ELR (cell line): Measurements from ENCODE around the gene KRTAP4-11.
"Not testable (repeated sequence)": the region's sequence is repeated elsewhere in the genome, so short reads cannot be mapped to it uniquely, and the experiment has no call there.

Experiments used
- DNase-seq: peaks from one replicate; pipeline ENCODE4 v3.0.0-alpha.2; 2015; ENCODE audit warnings: low read depth

Gene KRTAP4-11

DNA sequence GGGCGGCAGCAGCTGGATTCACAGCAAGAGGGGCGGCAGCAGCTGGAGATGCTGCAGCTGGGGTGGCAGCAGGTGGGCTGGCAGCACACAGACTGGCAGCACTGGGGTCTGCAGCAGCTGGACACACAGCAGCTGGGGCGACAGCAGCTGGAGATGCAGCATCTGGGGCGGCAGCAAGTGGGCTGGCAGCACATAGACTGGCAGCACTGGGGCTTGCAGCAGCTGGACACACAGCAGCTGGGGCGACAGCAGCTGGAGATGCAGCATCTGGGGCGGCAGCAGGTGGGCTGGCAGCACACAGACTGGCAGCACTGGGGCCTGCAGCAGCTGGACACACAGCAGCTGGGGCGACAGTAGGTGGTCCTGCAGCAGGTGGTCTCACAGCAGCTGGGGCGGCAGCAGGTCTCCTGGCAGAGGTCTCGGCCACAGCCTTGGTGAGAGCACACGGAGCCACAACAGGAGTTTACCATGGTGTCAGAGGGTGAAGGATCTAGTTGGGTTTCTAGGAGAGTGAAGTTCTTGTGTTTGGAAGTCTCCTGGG is at the start of gene KRTAP4-11:
Gene KRTAP4-11, minus strand, starts transcription at position 528 of the 541 bp plus-strand sequence. Its CDS starts 58 bp downstream, at position 470.
- not testable (repeated sequence) for DNase-seq

DNA sequence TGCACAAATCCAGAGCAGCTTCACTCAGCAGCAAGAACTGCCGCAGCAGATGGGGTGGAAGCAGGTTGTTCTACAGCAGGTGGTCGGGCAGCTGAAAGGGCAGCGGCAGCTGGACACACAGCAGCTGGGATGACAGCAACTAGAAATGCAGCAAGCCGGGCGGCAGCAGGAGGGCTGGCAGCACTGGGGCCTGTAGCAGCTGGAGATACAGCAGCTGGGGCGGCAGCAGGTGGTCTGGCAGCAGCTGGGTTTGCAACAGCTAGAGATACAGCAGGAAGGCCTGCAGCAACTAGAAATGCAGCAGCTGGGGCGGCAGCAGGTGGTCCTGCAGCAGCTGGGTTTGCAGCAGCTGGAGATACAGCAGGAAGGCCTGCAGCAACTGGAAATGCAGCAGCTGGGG is 49.4 kb upstream of the KRTAP4-11 start:
- DNase-seq, result no peak

DNA sequence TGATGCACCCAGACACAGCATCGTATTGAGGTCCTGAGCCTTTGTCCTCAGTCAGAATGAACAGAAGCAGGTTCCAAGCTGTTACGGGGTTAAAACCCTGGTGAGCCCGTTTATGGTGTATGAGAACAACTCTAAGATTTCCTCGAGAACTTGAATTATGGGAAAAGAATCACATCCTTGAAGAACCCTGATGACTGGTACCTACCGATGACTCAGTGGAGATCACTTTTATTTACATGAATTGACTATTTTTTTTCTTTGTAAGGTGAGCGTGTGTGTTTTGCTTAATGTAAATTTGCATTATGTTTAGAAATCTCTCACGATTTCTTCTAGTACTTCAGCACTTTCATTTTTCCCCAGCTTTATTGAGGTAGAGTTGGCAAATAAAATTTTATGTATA is 45.7 kb upstream of the KRTAP4-11 start:
- peak; percentile 82 for DNase-seq

GRCh38 chr17:41160648-41161047 is 42.5 kb upstream of the KRTAP4-11 start, which contains the start of gene KRTAP4-4:
KRTAP4-4 (minus strand) TSS chr17:41160748; CDS start chr17:41160691, 57 bp downstream.
- DNase-seq, result no peak

GRCh38 chr17:41160190-41160589 is 42.0 kb upstream of the KRTAP4-11 start:
- not testable (repeated sequence) for DNase-seq

- DNase-seq, result no peak
Observed at GRCh38 chr17:41153856-41154255, 35.7 kb upstream of the KRTAP4-11 start.

- DNase-seq, result no peak
Observed at GRCh38 chr17:41151525-41151924, 33.4 kb upstream of the KRTAP4-11 start.

GRCh38 chr17:41150026-41150425 is 31.9 kb upstream of the KRTAP4-11 start:
- DNase-seq, result no peak

DNA sequence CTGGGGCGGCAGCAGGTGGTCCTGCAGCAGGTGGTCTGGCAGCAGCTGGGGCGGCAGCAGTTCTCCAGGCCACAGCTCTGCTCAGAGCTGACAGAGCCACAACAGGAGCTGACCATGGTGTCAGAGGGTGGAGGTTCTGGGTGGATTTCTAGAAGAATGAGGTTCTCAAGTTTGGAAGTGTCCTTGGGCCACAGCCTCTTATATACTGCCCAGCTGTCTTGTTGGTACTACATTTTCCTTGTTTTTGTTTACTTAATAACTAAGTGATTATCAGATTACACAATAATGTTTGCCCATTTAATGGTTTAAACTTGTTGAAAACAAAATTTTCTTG is 31.4 kb upstream of the KRTAP4-11 start, which contains the start of gene KRTAP4-5:
Gene KRTAP4-5, minus strand, starts transcription at position 174 of the 334 bp plus-strand sequence. Its CDS starts 58 bp downstream, at position 116.
- no peak for DNase-seq

DNA sequence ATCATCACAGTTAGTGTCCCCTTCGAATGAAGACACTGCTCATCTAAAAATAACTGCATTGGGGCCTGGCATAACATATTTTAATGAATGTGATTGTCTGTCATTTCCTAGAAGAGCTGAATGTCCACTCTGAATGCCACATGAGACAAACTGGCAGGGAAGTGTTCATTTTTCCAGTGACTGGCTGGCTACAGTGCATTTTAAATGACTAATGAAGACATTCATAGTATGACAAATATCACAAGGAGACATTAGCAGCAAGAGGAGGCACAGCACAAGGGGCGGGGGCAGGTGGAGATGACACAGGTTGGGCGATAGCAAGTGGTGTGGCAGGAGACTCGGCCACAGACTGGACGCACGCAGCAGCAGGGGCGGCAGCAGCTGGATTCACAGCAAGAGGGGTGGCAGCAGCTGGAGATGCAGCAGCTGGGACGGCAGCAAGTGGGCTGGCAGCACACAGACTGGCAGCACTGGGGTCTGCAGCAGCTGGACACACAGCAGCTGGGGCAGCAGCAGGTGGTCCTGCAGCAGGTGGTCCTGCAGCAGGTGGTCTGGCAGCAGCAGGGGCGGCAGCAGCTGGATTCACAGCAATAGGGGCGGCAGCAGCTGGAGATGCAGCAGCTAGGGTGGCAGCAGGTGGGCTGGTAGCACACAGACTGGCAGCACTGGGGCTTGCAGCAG is 30.9 kb upstream of the KRTAP4-11 start:
- DNase-seq, result not testable (repeated sequence)

DNA sequence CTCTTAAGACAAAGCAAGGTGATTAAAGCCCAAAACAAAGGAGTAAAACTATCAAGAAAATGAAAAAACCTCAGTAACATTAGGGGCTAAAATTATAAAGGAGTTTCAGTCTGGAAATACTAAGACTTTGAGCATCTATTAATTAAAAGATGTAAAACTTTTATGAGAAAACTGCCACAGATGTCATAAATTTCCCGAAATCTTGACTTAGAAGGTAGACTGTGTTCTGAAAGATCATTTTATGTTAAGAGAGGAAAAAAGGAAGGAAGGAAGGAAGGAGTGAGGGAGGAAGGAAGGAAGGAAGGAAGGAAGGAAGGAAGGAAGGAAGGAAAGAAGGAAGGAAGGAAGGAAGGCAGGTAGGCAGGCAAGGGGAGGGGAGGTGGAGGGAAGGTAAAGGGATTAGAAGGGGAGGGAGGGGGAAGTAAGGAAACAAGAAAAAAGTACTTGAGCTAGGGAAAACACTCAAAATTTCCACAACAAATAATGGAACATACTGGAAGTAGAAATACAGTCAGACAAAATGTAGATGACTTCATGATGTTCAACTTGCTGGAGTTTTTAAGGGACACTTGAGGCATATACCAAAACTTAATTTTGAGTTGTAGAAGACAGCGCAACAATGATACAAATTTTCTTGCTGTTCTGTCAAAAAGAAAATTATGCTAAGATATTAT is 29.5 kb upstream of the KRTAP4-11 start:
- no peak for DNase-seq

- no peak for DNase-seq
Observed at GRCh38 chr17:41145261-41145660, 27.1 kb upstream of the KRTAP4-11 start.

GRCh38 chr17:41144846-41145245 is 26.7 kb upstream of the KRTAP4-11 start:
- no peak for DNase-seq

- DNase-seq, result no peak
Observed at GRCh38 chr17:41141361-41141760, 23.2 kb upstream of the KRTAP4-11 start.

DNA sequence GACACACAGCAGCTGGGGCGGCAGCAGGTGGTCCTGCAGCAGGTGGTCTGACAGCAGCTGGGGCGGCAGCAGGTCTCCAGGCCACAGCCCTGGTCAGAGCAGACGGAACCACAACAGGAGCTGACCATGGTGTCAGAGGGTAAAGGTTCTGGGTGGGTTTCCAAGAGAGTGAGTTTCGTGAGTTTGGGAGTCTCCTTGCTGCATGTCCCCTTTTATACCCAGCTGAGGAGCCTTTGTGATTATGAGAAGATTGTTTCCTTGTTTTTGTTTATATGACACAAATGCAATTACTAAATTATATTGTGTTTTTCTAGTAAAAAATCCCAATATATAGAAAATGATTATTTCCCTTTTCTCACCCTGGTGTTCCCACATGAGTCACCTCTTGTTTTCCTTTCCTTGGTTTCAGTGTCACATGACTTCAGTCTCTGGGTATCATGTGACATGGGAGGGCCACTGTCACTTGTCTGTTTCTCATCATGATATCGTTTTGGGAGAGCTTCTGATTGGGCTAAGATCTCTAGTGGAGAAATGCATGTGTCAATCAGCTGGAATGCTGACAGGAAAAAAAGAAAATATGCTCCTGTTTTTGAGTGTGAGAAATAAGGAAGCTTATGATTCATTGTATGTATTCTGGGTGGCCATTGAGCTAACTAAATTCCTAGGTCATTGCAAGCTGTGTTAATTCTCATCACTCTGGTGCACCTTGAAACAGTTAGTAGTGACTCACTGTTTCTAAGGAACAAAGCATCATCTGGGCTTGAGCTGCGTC is 22.4 kb upstream of the KRTAP4-11 start, which contains the start of gene KRTAP4-6:
Gene KRTAP4-6, minus strand, starts transcription at position 185 of the 772 bp plus-strand sequence. Its CDS starts 57 bp downstream, at position 128.
- peak; percentile 92 for DNase-seq

DNA sequence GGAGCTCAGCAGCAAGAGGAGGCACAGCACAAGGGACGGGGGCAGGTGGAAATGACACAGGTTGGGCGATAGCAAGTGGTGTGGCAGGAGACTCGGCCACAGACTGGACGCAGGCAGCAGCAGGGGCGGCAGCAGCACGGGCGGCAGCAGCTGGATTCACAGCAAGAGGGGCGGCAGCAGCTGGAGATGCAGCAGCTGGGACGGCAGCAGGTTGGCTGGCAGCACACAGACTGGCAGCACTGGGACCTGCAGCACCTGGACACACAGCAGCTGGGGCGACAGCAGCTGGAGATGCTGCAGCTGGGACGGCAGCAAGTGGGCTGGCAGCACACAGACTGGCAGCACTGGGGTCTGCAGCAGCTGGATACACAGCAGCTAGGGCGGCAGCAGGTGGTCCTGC is 21.7 kb upstream of the KRTAP4-11 start:
- not testable (repeated sequence) for DNase-seq

GRCh38 chr17:41133880-41134735 is 15.9 kb upstream of the KRTAP4-11 start:
- DNase-seq, result peak; percentile 38

- peak; percentile 88 for DNase-seq
Observed at GRCh38 chr17:41131979-41132378, 13.8 kb upstream of the KRTAP4-11 start.

DNA sequence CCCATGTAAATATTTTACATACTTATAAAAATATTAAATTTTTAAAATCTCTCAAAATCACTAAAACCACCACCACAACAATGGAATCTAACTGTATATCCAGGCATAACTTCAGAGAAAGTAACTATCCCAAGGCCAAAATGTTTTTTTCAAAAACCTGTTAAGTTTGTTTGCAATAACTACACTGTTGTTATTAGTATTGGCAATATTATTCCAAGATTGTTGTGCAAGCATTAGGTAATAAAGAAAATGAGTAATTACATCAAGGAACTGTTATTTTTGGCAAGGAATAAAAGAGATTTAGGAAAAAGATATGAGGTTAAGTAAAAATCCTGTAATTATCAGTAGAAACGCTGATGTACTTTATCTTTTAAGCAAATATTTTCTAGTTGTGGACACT is 9.2 kb upstream of the KRTAP4-11 start:
- no peak for DNase-seq

DNA sequence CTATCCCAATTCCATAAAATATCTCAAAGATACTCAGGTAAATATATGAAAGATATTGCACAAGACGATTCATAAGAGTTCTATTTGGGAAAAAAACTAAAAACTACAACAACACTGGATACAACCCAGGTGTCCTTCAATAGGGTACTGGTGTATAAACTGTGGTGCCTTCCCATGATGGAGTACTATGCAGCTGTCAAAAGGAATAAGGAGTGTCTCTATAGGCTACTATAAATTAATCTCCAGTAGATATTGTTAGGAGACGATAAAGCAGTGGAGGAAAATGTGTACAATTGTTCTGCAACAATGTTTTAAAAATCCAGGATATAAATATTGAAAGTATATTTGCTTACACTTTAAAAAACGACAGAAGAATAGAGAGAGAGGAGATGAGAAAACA is 8.2 kb upstream of the KRTAP4-11 start:
- no peak for DNase-seq

GRCh38 chr17:41125064-41125463 is 6.9 kb upstream of the KRTAP4-11 start:
- no peak for DNase-seq
